Inflammatory macrophage treated with lipopolysaccharide for 4 hours (primary cell): ENCODE results near the gene IL9.

Experiments used
- DNase-seq: peaks from one replicate; pipeline ENCODE4 v3.0.0-alpha.2; 2020

IL9 gene

DNA sequence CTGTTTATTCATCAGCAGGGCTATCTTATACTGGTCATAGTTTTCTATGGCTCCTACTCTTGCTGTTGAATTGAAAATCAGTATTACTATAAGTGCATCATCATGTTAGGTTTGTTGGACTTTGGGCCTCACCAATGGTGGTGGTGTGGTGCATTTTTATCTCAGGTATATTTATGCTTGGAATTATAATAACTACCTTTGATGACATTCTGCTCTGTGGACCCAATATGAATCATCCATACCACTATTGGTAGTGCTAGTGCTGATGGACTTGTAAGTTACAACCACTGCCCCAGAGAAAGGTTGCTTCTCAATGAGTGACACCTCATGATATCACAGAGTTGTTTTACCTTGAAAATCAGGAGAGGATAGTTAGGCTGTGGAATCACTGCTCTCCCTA, 28.0 kb downstream of the IL9 start:
- DNase-seq = no peak

GRCh38 chr5:135866016-135866415, 29.6 kb downstream of the IL9 start:
- DNase-seq = no peak

GRCh38 chr5:135864503-135865435, 30.9 kb downstream of the IL9 start:
- peak; percentile 85 for DNase-seq

DNA sequence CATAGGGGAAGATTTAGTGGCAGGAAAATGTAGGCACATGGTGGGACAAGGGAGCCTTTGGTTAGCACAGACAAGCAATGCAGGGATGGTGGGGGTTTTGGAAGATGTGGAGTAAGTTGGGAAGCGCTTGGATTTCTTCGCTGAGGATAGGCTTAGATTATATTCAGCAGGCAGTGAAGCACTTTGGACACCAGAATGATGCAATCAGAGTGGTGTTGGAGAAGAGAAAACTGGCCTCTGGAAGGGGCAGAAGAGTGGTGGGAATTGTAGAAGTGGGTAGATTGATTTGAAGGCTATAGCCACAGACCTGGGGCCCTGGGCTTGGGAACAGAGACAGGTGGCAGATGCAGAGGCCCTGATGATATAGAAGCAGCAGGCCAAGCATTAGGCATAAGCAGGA, 32.9 kb downstream of the IL9 start:
- peak; percentile 11 for DNase-seq

DNA sequence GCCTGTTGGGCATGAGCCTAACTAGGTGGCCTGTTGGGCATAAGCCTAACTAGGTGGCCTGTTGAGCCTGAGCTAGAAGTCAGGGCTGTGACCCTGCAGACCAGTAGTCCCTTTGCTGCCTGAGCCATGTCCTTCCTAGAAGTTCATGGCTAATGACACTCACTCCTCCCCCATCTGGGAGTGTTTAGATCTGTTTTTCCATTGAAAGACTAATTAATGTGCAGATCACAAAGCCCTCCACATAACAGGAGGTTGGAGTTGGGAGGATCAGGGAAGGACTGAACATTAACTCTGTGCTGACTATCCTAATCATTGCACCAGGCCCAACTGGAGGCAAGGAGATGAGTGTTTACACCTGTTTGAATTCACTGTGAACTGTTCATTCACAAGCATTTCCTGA, 33.6 kb downstream of the IL9 start:
- DNase-seq = no peak

GRCh38 chr5:135861641-135862040, 34.0 kb downstream of the IL9 start:
- DNase-seq = peak; percentile 94

GRCh38 chr5:135859641-135860040, 36.0 kb downstream of the IL9 start:
- DNase-seq = peak; percentile 69

DNA sequence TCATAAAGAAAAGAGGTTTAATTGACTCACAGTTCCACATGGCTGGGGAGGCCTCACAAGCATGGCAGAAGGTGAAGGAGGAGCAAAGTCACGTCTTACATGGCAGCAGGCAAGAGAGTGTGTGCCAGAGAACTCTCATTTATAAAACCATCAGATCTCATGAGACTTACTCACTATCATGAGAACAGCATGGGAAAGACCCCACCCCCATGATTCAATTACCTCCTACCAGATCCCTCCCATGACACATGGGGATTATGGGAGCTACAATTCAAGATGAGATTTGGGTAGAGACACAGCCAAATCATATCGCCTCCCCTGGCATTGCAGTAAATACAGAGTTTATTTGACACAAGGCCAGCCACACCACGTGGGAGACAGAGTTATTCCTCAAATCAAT, 36.5 kb downstream of the IL9 start:
- DNase-seq = peak; percentile 56

DNA sequence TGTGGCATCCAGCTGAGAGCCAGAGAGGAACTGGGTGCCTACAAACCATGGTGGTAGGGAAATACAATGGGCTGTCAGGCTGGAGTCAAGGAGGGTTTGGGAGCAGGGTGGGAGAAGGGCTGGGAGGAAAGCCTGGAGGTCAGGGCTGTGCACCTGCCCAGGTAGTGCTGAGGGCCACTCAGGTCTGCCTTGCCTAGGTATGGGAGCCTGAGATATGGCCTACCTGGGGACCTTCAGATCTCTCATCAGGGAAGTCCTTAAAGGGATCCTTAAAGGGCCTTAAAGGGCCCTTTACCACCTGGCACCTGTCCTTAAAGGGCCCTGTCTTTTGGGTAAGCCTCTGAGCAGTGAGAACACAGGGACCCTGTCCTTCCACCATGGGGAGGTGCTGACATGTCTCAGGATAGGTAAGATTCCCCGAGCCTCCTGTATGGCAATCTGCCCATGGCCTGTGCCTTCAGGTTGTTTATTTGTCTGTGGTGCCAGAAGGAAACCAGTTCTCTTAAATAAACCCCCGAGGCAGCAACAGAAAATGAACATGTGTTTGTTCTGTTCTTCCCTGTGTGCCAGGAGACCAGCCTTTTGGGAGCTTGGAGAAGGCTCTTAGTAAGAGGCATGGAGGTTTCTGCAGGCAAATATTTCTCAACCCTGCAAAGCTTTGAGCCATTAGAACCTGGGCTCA, 37.9 kb downstream of the IL9 start:
- DNase-seq = no peak

GRCh38 chr5:135851915-135852845, 43.5 kb downstream of the IL9 start:
- DNase-seq = no peak

DNA sequence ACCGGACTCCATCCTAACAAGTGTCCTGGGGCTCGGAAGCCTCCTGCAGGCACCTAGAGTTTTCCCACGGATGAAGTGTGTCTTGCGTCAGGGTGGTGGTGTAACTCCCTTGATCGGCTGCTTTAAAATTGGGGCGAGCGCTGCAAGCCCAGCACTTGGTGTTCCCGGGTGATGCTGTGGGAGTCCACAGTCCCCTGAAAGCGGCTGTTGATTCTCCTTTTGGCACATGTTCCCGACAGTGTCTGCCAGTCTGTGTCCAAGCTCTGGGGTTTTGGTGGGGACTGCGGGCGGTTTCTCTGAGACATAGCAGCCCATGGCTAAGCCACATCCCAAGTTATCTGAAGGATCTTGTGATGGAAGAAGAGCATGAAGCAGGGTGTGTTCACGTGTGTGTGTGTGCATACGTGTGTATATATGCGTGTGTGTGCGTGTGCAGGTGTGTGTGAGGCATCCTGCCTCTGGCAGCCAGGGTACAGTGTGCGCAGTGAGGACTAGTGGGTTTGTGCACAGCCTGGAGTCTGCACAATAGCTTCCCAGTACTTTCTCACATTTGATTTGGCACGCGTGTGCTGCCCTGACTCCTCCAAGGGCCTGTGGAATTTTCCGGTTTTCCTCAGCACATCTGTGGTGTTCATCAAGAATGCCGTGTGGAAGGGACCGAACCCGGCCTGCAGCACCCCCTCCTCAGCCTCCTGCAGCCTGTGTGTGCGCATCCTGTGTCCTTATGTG, 44.3 kb downstream of the IL9 start:
- no peak for DNase-seq

GRCh38 chr5:135850671-135851070, 45.0 kb downstream of the IL9 start:
- DNase-seq = no peak

DNA sequence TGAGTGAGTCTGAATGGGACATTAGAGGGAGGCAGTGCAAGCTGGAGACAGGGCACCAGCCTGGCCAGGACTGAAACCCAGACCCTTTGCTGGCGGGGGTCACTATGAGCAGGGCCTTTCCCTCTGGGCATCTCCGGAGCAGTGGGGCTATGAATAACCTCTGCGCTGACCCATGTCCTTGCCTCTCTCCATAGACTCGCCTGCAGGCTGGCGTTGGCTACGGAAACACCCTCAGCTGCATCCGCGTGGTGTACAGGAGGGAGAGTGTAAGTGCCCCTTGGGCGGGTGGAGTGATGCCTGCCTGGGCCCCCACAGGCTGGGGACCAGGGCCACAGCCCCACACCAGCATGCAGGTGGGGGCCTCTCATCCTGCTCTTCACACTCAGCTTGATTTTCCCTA, 45.4 kb downstream of the IL9 start:
- no peak for DNase-seq

DNA sequence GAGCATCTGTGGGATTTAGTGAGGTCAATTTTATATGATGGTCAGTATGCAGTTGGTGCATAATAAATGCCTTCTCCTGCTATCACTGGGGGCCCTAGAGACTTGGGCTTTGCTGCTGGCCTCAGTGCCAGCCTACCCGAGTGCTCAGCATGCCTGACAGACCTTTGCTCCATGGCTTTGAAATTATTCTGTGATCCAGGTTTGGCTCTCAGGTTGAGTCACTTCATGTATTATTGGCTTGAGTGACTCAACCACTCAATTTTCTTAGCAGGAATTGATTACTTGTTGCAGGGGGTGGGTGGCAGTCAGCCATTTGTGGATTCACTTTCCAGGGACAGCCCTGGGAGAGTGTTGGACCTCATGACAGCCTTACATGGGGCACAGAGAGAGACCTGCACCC, 47.7 kb downstream of the IL9 start:
- no peak for DNase-seq

DNA sequence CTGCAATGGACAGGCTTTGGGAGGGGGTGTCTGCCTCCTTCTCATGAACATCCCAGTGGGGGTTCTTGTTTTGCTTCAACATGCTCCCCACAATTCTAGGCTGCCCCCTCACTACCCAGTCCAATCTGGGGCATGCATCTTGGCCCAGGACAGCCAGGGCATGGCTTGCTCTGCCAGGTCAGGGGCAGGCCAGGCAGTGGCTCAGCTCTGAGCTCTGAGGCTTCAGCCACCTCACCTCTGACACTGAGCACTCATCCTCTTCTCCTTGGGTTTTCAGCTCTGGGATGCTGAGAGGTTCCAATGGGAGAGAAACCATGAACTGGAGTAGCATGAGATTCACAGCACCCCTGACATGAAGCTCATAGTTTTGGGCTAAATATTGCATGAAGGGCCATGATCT, 49.3 kb downstream of the IL9 start:
- DNase-seq = no peak

- no peak for DNase-seq
Measured at GRCh38 chr5:135843571-135844337, 51.9 kb downstream of the IL9 start.

GRCh38 chr5:135842737-135843136, 52.9 kb downstream of the IL9 start:
- no peak for DNase-seq
